Hepatocyte (in vitro differentiated cells): ENCODE results near the gene FAM184A.
"Not testable (repeated sequence)": the region's sequence is repeated elsewhere in the genome, so short reads cannot be mapped to it uniquely, and the experiment has no call there.

Experiments used
- CTCF ChIP-seq: fragments of 200-600 bp; sonication (generic); IDR thresholded peaks from 2 replicates; pipeline ENCODE4 v1.5.1; 2016; ENCODE audit warnings: antibody characterized with exemption, mild to moderate bottlenecking; ENCODE audit not compliant: poor library complexity
- EZH2 ChIP-seq: fragments of 200-600 bp; sonication (generic); IDR thresholded peaks from 2 replicates; pipeline ENCODE4 v1.6.1; 2016; ENCODE audit warnings: antibody characterized with exemption, mild to moderate bottlenecking, borderline replicate concordance
- EZH2phosphoT487 ChIP-seq: fragments of 200-600 bp; sonication (generic); IDR thresholded peaks from one replicate; pipeline ENCODE4 v1.6.1; 2018; ENCODE audit warnings: antibody characterized with exemption, mild to moderate bottlenecking, low read depth, moderate library complexity; ENCODE audit not compliant: unreplicated experiment, severe bottlenecking

GRCh38 chr6:119097815-119098361, 19.4 kb upstream of the FAM184A start:
- TF ChIP-seq CTCF, EZH2phosphoT487, EZH2: not testable (repeated sequence)
